Neural cell (in vitro differentiated cells): ENCODE measurements around the gene EDARADD.

Experiments
- CTCF ChIP-seq: fragments of 450-650 bp; IDR thresholded peaks from 2 replicates; pipeline ENCODE4 v1.5.1; 2014; ENCODE audit warnings: antibody characterized with exemption, mild to moderate bottlenecking, moderate library complexity; ENCODE audit not compliant: poor library complexity, severe bottlenecking
- EP300 ChIP-seq: fragments of 450-650 bp; conservative IDR thresholded peaks from 2 replicates; pipeline ENCODE4 v1.6.1; 2014; ENCODE audit warnings: antibody characterized with exemption, mild to moderate bottlenecking, moderate library complexity; ENCODE audit not compliant: poor library complexity, severe bottlenecking
- POLR2AphosphoS5 ChIP-seq: IDR thresholded peaks from 2 replicates; pipeline ENCODE4 v1.6.1; 2012
- RAD21 ChIP-seq: fragments of 450-650 bp; conservative IDR thresholded peaks from 2 replicates; pipeline ENCODE4 v1.6.1; 2014; ENCODE audit warnings: antibody characterized with exemption, mild to moderate bottlenecking, moderate library complexity
- SMC3 ChIP-seq: fragments of 450-650 bp; conservative IDR thresholded peaks from 2 replicates; pipeline ENCODE4 v1.6.1; 2014; ENCODE audit warnings: antibody characterized with exemption, mild to moderate bottlenecking, moderate library complexity; ENCODE audit not compliant: poor library complexity
- TAF1 ChIP-seq: IDR thresholded peaks from 2 replicates; pipeline ENCODE4 v1.6.1; 2012; ENCODE audit warnings: low read depth

- TF ChIP-seq TAF1 (no peak), CTCF (no peak), EP300 (no peak), POLR2AphosphoS5 (no peak), RAD21 (no peak), SMC3 (no peak)
Observed at GRCh38 chr1:236394879-236395229, 768 bp downstream of the EDARADD start.
